ENCODE data around the gene YBX1.

- TF ChIP-seq CTCF (IDR thresholded peaks at IDR 0.05; ENCODE audit: poor library complexity) (no peak), EZH2phosphoT487 (IDR thresholded peaks at IDR 0.05; ENCODE audit: low read depth, severe bottlenecking, unreplicated experiment) (no peak)
Measured at GRCh38 chr1:42698081-42698813, 16.0 kb downstream of the YBX1 start.

All from hepatocyte (in vitro differentiated cells).